Anterior cingulate cortex (tissue), 58 donors: ENCODE results near the gene PTGDS.

ENCODE experiments used
- DNase-seq, 58 donors: peaks; one replicate each; lab custom pipeline; 2025; lab: John Stamatoyannopoulos, UW

PTGDS gene

GRCh38 chr9:137004285-137004684, 27.0 kb downstream of the PTGDS start:
- DNase-seq = peak in 7 of 58 donors; percentile 25 to 46 (median 31)

- DNase-seq = no peak
Measured at GRCh38 chr9:137006116-137007003, 29.1 kb downstream of the PTGDS start.

GRCh38 chr9:137007108-137007815, 30.0 kb downstream of the PTGDS start:
- no peak for DNase-seq

- DNase-seq = no peak
Measured at GRCh38 chr9:137007816-137008270, 30.5 kb downstream of the PTGDS start.

- no peak for DNase-seq
Measured at GRCh38 chr9:137008312-137008711, 31.0 kb downstream of the PTGDS start.

GRCh38 chr9:137009217-137009616, 31.9 kb downstream of the PTGDS start:
- no peak for DNase-seq

GRCh38 chr9:137009938-137010732, 32.8 kb downstream of the PTGDS start:
- DNase-seq = no peak

GRCh38 chr9:137011156-137011555, 33.9 kb downstream of the PTGDS start:
- DNase-seq = no peak

GRCh38 chr9:137011907-137012675, 34.8 kb downstream of the PTGDS start:
- no peak for DNase-seq

- DNase-seq = no peak
Measured at GRCh38 chr9:137012694-137013570, 35.6 kb downstream of the PTGDS start.

- no peak for DNase-seq
Measured at GRCh38 chr9:137013571-137013940, 36.3 kb downstream of the PTGDS start.

- DNase-seq = no peak
Measured at GRCh38 chr9:137014166-137014565, 36.9 kb downstream of the PTGDS start.

GRCh38 chr9:137014776-137015539, 37.7 kb downstream of the PTGDS start:
- DNase-seq = no peak

- no peak for DNase-seq
Measured at GRCh38 chr9:137015540-137015930, 38.2 kb downstream of the PTGDS start.

GRCh38 chr9:137015976-137016375, 38.7 kb downstream of the PTGDS start:
- no peak for DNase-seq

GRCh38 chr9:137016436-137016835, 39.1 kb downstream of the PTGDS start:
- no peak for DNase-seq

GRCh38 chr9:137017071-137017470, 39.8 kb downstream of the PTGDS start:
- DNase-seq = no peak

- no peak for DNase-seq
Measured at GRCh38 chr9:137017791-137018497, 40.6 kb downstream of the PTGDS start.
